NCI-H526 treated with DMSO at 0.1 percent for 48 hours (cell line): ENCODE results near the gene RELT.

ENCODE experiments used
- DNase-seq: peaks from one replicate; lab custom pipeline; 2025; lab: John Stamatoyannopoulos, UW

Gene RELT

GRCh38 chr11:73376160-73376802, at the start of gene RELT:
Gene RELT, plus strand, starts transcription at chr11:73376399. Its CDS starts 12,738 bp downstream, at chr11:73389137.
- DNase-seq, result peak; percentile 87

GRCh38 chr11:73326929-73327811, 49.0 kb upstream of the RELT start:
- DNase-seq, result no peak

DNA sequence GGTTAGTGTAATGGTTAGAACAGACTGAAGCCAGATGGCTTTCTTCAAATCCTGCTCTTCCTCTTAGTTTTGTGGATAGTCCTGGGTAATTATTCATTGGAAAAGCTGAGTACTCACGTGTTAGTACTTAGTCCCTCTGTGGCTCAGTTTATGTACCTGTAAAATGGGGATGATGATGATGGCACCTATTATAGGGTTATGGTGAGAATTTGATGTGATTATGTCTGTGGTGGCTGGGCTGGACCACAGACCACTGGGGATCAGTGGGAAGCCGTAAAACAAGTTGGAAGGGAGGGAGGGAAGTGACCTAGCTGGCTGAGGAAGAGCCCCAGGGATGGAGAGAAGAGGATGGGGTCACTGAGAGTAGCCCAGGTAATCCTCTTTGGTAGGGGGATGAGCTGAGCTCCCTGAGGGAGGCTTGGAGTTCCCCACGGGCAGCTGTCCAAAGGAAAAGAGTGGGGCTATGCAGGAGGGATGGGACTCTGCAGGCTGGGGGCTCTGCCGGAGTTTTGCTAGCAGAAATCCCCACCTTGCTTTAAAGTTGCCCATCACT, 48.3 kb upstream of the RELT start:
- DNase-seq, result no peak

GRCh38 chr11:73330569-73331093, 45.6 kb upstream of the RELT start:
- no peak for DNase-seq

DNA sequence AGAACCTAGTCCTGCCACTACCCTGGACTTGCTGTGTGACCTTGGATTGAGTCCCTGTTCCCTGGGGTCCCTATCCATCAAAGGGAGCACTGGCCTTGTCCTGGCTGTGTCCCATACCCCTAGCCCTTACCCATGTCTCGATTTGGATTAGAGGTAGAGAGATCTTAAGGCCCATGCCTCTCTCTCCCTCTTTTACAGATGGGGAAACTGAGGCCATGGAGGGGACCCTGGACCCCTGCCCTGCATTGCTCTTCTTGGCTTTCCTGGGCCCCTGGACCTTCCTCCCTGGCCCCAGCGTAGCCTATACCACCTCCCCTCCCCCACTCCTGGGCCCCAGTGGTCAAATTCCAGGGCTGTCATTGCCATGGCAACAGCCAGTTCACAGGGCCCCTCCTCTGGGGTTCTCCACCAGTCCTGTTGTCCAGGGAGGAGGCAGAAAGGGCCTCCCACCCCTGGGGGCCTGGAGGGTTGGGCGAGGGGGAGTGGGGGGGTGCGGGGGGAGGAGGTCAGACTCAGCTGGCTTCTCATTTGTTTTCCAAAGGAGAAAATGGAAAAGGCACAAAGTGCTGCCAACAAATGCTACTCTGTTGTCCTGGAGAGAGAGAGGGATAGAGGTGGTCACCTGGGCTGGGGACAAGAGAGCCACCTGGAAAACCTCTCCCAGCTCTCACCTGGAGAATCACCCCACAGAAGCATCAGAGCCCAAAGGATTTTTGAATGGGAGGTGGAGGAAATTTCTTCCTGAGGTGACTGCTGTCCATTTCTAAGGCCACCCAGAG, 44.9 kb upstream of the RELT start:
- no peak for DNase-seq

GRCh38 chr11:73333173-73333572, 43.0 kb upstream of the RELT start:
- no peak for DNase-seq

- no peak for DNase-seq
Observed at GRCh38 chr11:73333640-73334383, 42.4 kb upstream of the RELT start.

GRCh38 chr11:73334384-73335203, 41.6 kb upstream of the RELT start:
- no peak for DNase-seq

GRCh38 chr11:73335204-73335923, 40.8 kb upstream of the RELT start:
- peak; percentile 48 for DNase-seq

GRCh38 chr11:73337846-73338245, 38.4 kb upstream of the RELT start:
- DNase-seq, result no peak

GRCh38 chr11:73338279-73338678, 37.9 kb upstream of the RELT start:
- no peak for DNase-seq

DNA sequence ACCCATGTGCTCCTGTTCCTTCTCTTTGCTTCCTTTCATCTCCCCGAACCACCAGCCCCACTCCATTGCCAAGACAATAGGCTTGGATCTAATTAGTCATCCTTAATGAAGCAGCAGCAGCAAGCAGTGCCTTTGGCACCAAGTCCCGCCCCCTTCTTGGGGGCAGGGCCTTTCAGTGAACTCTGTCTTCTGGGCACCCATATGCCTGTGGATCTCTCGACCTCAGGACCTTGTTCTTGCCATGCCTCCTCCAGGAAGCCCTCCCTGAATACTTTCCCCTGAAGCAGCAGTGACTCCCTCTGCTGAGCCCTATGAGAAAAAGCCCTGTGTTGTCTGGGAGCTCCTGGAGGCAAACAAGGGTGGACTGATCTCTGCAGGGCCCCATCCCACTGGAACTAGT, 36.0 kb upstream of the RELT start:
- no peak for DNase-seq

- DNase-seq, result no peak
Observed at GRCh38 chr11:73342633-73343032, 33.6 kb upstream of the RELT start.

DNA sequence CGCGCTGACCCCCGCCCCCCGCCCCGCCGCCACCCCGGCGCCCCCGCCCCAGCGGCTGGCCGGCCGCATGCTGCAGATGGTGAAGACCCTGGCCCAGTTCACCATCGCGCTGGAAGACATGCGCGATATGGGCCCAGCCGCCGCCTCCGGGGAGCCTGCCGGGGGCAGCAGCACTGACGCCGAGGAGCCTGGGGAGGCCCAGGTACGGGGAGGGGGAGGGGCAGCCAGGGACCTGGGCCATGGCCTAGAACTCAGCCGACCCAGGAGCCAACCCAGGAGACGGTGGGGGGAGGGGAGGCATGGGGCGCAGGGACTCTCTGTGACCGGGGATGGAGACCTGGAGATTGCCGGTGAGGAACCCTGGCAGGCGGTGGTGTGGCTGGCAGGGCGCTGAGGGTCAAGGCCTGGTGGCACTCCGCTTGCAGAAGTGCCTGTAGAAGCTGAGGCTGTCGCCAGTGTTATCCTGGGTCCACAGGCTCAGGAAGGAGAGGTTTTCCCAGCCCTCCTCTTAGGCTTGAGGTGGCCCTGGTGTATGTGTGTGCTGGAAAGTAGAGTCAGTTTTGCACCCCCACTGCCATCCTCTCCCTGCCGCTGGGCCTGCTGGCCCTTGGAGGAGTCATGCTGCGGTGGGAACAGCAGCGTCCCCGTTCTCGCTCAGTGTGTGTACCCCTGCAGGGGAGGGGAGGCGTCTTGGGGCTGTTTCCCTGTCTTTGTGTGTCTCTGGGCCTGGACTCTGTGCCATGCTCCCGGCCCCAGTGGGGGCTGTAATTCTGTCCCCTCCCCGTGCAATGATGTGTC, 32.9 kb upstream of the RELT start:
- peak; percentile 13 for DNase-seq

DNA sequence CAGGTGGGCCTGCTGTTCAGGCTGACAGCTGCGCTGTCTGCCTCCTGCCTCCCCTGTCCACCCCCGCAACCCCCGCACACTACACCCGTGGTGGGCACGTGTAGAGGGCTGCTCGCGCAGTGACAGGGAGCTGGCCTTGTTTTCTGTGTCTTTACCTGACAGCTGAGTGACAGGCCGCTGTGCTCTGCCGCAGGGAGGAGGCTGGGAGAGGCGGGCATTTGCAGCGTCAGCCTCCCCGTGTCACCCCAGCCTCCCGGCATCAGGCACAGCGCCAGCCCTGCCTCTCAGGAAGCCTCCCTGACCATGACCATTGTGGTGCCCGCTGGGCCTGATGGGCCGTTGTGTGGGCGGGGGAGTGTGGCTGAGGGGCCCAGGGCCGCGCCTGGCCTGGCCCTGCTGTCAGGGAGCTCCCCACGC, 32.0 kb upstream of the RELT start:
- DNase-seq, result no peak

DNA sequence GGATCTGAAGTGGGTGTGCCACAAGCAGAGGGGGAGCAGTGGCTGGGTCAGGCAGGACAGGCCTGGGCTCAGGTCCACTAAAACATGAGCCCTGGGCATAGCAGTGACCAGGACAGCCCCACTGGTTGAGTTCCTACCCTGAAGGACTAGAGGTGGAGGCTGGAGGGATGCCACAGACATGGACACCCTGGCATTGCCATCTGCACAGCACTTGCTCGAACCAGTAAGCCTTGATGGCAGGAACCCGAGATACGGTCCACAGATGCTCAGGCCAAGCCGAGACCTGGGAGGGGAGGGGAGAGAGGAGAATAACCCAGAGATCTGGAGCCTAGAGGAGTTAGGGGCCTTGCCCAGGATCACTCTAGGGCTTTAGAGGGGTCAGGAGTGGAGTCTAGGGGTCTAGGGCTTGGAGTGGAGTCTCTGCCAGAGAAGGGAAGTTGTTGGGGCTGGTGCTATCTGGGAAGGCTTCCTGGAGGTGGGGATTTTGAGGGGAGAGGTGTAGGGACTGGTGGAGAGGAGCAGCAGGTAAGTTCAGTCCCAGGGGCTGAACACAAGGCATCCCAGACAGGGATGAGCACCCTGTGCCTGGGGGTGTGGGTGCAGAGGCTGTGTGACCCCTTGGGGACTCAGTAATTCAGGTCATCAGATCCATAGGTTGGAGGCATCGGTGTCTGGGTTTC, 30.6 kb upstream of the RELT start:
- DNase-seq, result no peak

DNA sequence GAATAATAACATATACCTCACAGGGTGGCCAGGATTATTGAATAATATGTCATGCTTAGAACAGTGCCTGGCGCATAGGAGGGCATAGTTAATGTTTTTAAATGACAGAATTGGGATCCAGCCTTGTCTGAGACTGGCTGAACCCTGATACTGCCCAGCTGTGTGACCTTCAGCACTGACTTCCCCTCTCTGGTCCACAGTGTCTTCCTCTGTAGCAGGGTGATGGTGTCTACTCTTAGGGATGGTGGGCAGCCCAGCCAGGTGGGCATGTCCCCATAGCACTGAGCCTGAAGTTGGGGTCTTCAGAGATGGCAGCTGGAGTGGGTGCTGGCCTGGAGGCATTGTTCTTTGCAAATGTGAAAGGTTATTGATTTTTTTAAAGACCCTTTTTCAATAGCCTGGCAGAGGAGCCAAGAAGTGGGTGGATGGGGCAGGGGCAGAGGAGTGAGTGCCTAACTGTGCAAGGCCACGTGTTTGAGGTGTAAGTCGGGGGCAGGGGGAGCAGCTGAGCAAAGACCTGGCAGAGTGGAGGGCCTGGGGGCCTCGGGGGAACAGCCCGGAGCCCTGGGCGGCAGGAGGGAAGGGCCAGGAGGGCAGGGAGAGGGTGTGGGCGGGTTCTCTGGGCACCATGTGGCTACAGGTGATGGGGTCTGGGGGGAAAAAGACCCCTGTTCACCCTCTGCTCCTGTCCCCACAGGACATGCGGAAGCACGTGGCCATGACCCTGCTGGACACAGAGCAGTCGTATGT, 29.8 kb upstream of the RELT start:
- DNase-seq, result no peak

DNA sequence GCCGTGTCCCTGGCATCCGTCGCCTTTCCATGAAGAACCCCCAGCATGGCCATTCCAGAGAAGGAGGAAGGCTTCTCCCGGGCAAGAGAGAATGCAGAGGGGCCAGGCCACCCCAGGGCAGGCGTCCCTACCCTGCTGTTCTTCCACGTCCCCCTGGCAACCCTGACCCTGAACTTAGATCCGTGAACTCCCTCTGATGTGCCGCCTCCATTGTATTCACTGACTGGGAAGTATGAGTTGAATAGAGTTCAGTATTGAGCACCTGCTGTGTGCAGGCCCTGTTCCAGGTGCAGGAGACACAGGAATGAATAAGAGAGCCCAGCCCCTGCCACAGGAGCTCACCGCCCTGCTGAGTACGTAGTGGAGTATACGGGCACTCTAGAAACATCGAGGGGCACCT, 29.1 kb upstream of the RELT start:
- no peak for DNase-seq
